Loucy (cell line): Measurements from ENCODE around the gene SLC39A11.

ENCODE experiments used
- EZH2phosphoT487 ChIP-seq: fragments of 200-600 bp; IDR thresholded peaks from 2 replicates; pipeline ENCODE4 v1.6.1; 2018; ENCODE audit warnings: antibody characterized with exemption, mild to moderate bottlenecking, moderate library complexity, borderline replicate concordance
- TF ChIP-seq, protein P1 (sequence below): fragments of 200-600 bp; sonication (generic); conservative IDR thresholded peaks from 2 replicates; pipeline ENCODE4 v1.5.1; 2014; ENCODE audit warnings: mild to moderate bottlenecking, antibody characterized with exemption, low read length

DNA sequence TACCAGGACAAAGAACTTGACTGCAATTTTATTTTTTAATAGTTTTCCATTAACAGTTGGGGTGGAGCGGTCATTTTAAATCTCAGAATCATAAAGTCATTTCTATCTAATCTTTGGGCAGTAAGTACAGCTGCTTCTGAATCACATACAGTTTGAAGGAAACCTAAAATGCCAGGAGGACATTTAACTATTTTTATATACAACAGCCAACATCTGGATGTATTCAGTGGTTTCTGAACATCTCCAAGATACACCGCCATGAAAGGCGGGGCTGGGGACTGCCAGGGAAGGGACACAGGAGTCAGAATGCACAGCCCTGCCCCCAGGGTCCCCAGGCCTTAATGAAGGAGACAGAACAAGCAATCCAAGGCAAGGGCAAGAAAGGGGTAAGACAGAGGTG lies 392.3 kb downstream of the SLC39A11 start:
- TF ChIP-seq, protein P1, sequence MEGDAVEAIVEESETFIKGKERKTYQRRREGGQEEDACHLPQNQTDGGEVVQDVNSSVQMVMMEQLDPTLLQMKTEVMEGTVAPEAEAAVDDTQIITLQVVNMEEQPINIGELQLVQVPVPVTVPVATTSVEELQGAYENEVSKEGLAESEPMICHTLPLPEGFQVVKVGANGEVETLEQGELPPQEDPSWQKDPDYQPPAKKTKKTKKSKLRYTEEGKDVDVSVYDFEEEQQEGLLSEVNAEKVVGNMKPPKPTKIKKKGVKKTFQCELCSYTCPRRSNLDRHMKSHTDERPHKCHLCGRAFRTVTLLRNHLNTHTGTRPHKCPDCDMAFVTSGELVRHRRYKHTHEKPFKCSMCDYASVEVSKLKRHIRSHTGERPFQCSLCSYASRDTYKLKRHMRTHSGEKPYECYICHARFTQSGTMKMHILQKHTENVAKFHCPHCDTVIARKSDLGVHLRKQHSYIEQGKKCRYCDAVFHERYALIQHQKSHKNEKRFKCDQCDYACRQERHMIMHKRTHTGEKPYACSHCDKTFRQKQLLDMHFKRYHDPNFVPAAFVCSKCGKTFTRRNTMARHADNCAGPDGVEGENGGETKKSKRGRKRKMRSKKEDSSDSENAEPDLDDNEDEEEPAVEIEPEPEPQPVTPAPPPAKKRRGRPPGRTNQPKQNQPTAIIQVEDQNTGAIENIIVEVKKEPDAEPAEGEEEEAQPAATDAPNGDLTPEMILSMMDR = no peak
- TF ChIP-seq EZH2phosphoT487 = no peak
